ENCODE data around the gene CCDC188. TPM values are rescaled to one million over a fixed set of nuclear protein-coding genes. Genes with fewer than 3 reads are reported as not detected.

The CCDC188 gene
- total and polyA plus RNA-seq, 2 of the 8 experiments (the other 6 are each of a cell fraction or from before 2014, with no cell fraction given) = not detected

- Histone ChIP-seq H3K9me3 (ENCODE audit: insufficient read depth in 2 of 2, low read depth in 1 of 2, low read length in 1 of 2) (no peaks in the 10 kb centered on the region), H4K5ac (ENCODE audit: insufficient read length, low read depth, low read length) (no peak overlapping the region), H3K4me2 (ENCODE audit: insufficient read depth in 1 of 2, low read depth in 2 of 2, low read length in 2 of 2) (no peak overlapping the region), H3K23ac (ENCODE audit: insufficient read length) (no peak overlapping the region), H3K79me1 (ENCODE audit: low read depth, low read length) (no peaks in the 10 kb centered on the region), H4K8ac (ENCODE audit: extremely low read depth, insufficient read depth, low read length) (no peak overlapping the region), H3K14ac (ENCODE audit: insufficient read length) (no peak overlapping the region), H3K4ac (replicated peaks; ENCODE audit: insufficient read length, low read depth, low read length) (no peak overlapping the region), H3K4me3 (ENCODE audit: extremely low read depth in 1 of 4, insufficient read depth in 2 of 4, low read depth in 3 of 4, low read length in 4 of 4) (no peak overlapping the region), H3K18ac (ENCODE audit: extremely low read depth, low read length) (no peak overlapping the region), H3K36me3 (ENCODE audit: control insufficient read depth in 2 of 4, insufficient read depth in 4 of 4, low read length in 3 of 4) (no peaks in the 10 kb centered on the region), H4K20me1 (replicated peaks in 1 of 2; ENCODE audit: control insufficient read depth in 1 of 2, insufficient read depth in 2 of 2, low read length in 2 of 2) (peaks cover 0 to 2% of the 10 kb centered on the region in 2 experiments), H2BK5ac (ENCODE audit: low read depth, low read length) (no peak overlapping the region), H3K27me3 (replicated peaks in 1 of 4; ENCODE audit: control insufficient read depth in 3 of 4, extremely low read depth in 1 of 4, insufficient read depth in 3 of 4, low read length in 3 of 4) (no peaks in the 10 kb centered on the region), H3K56ac (replicated peaks; ENCODE audit: insufficient read length, low read depth, low read length) (no peak overlapping the region), H3K23me2 (ENCODE audit: low read depth, low read length) (no peaks in the 10 kb centered on the region), H4K91ac (replicated peaks; ENCODE audit: insufficient read length, low read length) (no peak overlapping the region), H2AK5ac (ENCODE audit: low read depth, low read length) (no peak overlapping the region), H3K79me2 (ENCODE audit: control insufficient read depth in 1 of 2, insufficient read depth in 2 of 2, low read length in 2 of 2) (no peaks in the 10 kb centered on the region), H2BK15ac (ENCODE audit: low read length) (no peak overlapping the region), H2BK12ac (ENCODE audit: low read depth, low read length) (no peak overlapping the region), H3K27ac (ENCODE audit: low read depth, low read length) (no peak overlapping the region), H2BK120ac (replicated peaks; ENCODE audit: low read depth, low read length) (no peak overlapping the region), H3K9ac (replicated peaks in 1 of 4; ENCODE audit: extremely low read depth in 1 of 4, low read depth in 3 of 4, low read length in 3 of 4) (no peak overlapping the region), H3K4me1 (replicated peaks in 1 of 4; ENCODE audit: control insufficient read depth in 3 of 4, insufficient read depth in 4 of 4, low read length in 3 of 4) (peaks cover 0 to under 1% (median under 1%) of the 10 kb centered on the region in 4 experiments; a peak in 2 of 7 replicates), H2AFZ (ENCODE audit: low read length) (no peak overlapping the region), H2BK20ac (ENCODE audit: low read length) (no peak overlapping the region)
- no peak for DNase-seq (ENCODE audit: low read depth in 1 of 2, low spot score in 2 of 2)
- ChIA-PET POLR2A (ENCODE audit: partially characterized antibody) (interaction anchor here (0.9 kb wide), 1 partner anchor 15 kb away, joined by 3 read pairs; no protein-coding TSS in a partner anchor), CTCF (ENCODE audit: partially characterized antibody) (interaction anchor here (1.0 to 2.3 kb wide), 7 partner anchors 9 to 102 kb away, joined by 3 to 8 read pairs (median 3); no protein-coding TSS in a partner anchor)
- FAIRE-seq = no peak
- 91% methylated on average over 18 of the region's 18 CpGs; no CpG with 5 or more reads in 1 of the 2 experiments for WGBS, 2 experiments (ENCODE audit: extremely low coverage in 1 of 2, insufficient coverage in 1 of 2, insufficient read length in 1 of 2, insufficient replicate concordance in 2 of 2, low coverage in 1 of 2, low lambda C conversion rate in 2 of 2, missing lambda C conversion rate in 1 of 2)
- TF ChIP-seq EZH2 (IDR thresholded peaks at IDR 0.05; ENCODE audit: low read depth, low read length, severe bottlenecking) = no peak
- TF ChIP-seq GTF2F1 (IDR thresholded peaks at IDR 0.05; ENCODE audit: borderline replicate concordance, low read depth, low read length) = no peak
- TF ChIP-seq CREB1 (IDR thresholded peaks at IDR 0.05) = no peak
- TF ChIP-seq SP4 (IDR thresholded peaks at IDR 0.05; ENCODE audit: low read length) = no peak
- no peak for TF ChIP-seq ATF2 (IDR thresholded peaks at IDR 0.05; ENCODE audit: low read length)
- TF ChIP-seq USF2 (IDR thresholded peaks at IDR 0.05; ENCODE audit: low read length) = no peak
- TF ChIP-seq POLR2AphosphoS5 (IDR thresholded peaks at IDR 0.05; ENCODE audit: low read depth, low read length) = no peak
- TF ChIP-seq POU5F1 (IDR thresholded peaks at IDR 0.05; ENCODE audit: low read depth, low read length) = no peak
Observed at GRCh38 chr22:20181884-20182236, 31.0 kb upstream of the CCDC188 start.
